Activated T-cell treated with anti-CD3 and anti-CD28 coated beads, Interleukin-2, amount 50 U/mL, for 4 hours (primary cell): ENCODE measurements around the gene GRK3. TPM values are rescaled to one million over a fixed set of nuclear protein-coding genes. Genes with fewer than 3 reads are reported as not detected.
"Not testable (repeated sequence)": the region's sequence is repeated elsewhere in the genome, so short reads cannot be mapped to it uniquely, and the experiment has no call there.

Source experiments
- ATAC-seq, 2 donors: fragments of 200-7000 bp; cut with Tn5 transposase; one replicate each; pipeline ENCODE4 v1.10.0; 2021
- DNase-seq: peaks from one replicate; pipeline ENCODE4 v3.0.0-alpha.2; 2020
- H3K27me3 Mint-ChIP-seq: one replicate; pipeline ENCODE4 v1.8.0; 2021; ENCODE audit warnings: low read depth, mixed read lengths
- H3K36me3 Mint-ChIP-seq: one replicate; pipeline ENCODE4 v1.8.0; 2022; ENCODE audit warnings: mixed read lengths; ENCODE audit not compliant: insufficient read depth
- H3K4me1 Mint-ChIP-seq: one replicate; pipeline ENCODE4 v1.8.0; 2021; ENCODE audit warnings: low read depth, mixed read lengths
- H3K4me3 Mint-ChIP-seq: one replicate; pipeline ENCODE4 v1.8.0; 2021; ENCODE audit warnings: mild to moderate bottlenecking, moderate library complexity, mixed read lengths
- H3K9me3 Mint-ChIP-seq: one replicate; pipeline ENCODE4 v1.8.0; 2021; ENCODE audit warnings: mixed read lengths
- total RNA-seq, 3 donors: library from RNA; stranded (reverse); gene quantifications; one replicate each; pipeline ENCODE4 v1.2.1, GENCODE V29; 2021

Gene GRK3
- total RNA-seq, 3 donors from 2014 or later, result 5.2 to 6.7 (median 5.3) TPM

DNA sequence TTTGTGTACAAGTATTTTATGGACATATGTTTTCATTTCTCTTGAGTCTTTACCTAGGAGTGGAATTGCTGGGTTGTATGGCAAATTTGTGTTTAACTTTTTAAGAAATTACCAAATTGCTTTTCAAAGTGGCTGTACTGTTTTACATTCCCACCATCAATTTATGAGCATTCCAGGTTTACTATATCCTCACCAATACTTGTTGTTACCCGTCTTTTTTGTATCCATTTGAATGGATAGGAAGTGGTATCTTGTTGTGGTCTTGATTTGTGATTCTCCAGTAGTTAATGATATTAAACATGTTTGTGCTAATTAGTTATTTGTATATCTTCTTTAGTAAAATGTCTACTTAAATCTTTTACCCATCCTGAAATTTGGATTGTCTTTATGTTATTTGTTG, 46.8 kb downstream of the GRK3 start:
- not testable (repeated sequence) for H3K9me3 Mint-ChIP-seq, H3K27me3 Mint-ChIP-seq, H3K36me3 Mint-ChIP-seq, H3K4me3 Mint-ChIP-seq, H3K4me1 Mint-ChIP-seq, ATAC-seq, DNase-seq

DNA sequence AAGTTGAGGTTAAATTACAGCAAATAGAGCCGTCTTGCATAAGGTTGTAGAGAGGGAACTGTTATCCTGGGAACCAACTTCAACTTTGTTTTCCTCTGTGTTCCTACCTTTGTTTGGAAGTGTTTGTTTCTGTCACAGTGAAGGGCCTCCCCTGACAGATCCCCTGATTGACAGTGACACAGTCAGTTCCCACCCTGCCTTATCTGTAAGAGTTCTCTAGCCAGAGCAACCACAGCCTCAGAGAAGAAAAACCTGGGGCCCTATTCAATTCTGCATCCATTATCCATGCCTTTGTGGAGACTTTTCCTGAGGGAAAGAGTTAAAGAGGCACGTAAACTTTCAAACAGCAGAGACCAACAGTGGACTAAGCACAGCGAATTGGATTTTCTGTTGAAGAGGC, 48.7 kb downstream of the GRK3 start:
- not testable (repeated sequence) for H3K36me3 Mint-ChIP-seq, ATAC-seq, H3K9me3 Mint-ChIP-seq, H3K4me3 Mint-ChIP-seq, H3K27me3 Mint-ChIP-seq, DNase-seq, H3K4me1 Mint-ChIP-seq

DNA sequence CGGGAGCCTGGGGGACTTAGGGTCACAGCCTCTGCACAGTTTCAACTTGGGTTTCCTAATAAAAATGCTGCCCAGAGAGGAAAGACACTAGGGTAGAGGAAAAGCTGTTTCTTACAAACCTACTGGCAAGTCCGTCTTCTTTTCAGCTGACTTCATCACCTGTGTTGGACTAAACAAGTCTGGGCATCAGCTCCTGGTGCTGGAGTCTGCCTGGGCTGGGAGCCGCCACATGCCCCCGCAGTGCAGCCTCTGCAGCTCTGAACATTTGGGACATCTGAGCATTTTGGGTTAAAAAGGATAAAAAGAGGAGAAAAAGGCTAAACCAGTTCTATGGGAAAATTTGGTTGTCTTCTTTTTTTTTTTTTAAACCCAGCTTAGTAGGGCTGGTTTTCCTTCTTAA, 49.1 kb downstream of the GRK3 start:
- not testable (repeated sequence) for H3K4me3 Mint-ChIP-seq, ATAC-seq, H3K9me3 Mint-ChIP-seq, H3K4me1 Mint-ChIP-seq, H3K27me3 Mint-ChIP-seq, H3K36me3 Mint-ChIP-seq, DNase-seq

DNA sequence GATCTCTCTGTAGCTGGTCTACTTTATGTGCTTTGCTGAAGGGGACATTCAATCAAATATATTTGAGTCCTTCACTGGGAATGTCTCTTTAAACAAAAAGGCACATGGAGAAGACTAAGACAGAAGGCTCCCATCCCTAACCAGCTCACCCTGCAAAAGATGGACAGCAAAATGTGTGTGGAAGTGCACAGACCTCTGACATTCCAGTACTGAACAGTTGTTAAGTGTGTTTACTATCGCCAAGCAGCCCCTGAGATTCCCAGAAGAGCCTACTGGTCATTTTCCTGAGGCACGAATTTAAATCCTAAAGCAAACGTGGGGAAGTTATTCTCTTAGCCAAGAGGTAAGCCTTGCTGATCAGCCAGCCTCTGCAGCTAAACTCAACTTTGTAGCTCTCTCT, 50.3 kb downstream of the GRK3 start:
- ATAC-seq, H3K4me1 Mint-ChIP-seq, H3K4me3 Mint-ChIP-seq, DNase-seq, H3K27me3 Mint-ChIP-seq, H3K9me3 Mint-ChIP-seq, H3K36me3 Mint-ChIP-seq: not testable (repeated sequence)

DNA sequence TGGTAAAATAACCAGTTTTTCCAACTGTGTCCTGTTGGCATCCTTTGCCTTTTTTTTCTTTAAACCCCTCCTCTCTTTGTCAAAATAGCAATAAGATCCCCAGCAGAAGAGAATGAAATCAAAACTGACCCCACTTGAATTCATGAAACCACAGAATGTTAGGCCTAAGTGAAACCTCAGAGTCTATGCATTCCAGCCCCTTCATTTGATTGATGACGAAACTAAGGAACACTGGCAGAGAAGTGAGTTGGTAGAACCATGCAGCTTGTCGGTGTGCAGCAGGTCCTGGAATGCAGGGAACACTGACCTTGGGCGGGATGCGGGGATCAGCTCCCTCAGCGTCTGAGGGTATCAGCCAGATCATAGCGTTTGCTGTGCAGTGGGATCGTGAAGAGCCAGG, 57.5 kb downstream of the GRK3 start:
- H3K4me1 Mint-ChIP-seq, result peaks cover 6% of the 10 kb centered on the region

DNA sequence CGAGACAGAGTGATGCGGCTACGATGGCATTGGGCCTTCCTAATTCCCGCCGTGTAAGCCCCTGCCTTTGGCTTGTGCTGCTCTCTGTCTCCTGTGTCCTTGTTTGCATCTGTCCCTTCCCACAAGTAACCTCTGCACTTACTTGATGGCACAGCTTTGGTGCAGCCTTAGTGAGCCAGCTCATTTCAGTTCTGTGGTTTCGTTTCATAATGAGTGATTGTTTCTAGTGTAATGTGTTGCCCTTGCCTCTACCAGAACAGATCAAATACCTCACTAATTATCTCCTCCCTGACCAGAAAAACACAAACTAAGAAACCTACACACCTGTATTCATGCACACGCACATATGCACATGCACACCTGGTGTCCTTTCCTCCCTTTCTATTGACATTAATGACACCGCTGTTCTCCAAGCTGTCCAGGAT, 58.8 kb downstream of the GRK3 start:
- peaks cover 2% of the 10 kb centered on the region for H3K36me3 Mint-ChIP-seq

More for the DNA sequence above, 57.5 kb downstream of the GRK3 start:
- no peaks in the 10 kb centered on the region for H3K9me3 Mint-ChIP-seq
- peaks cover 2% of the 10 kb centered on the region for H3K36me3 Mint-ChIP-seq
- H3K27me3 Mint-ChIP-seq, result peaks cover 10% of the 10 kb centered on the region
- ATAC-seq, result no peak
- DNase-seq, result no peak
- no peak overlapping the region for H3K4me3 Mint-ChIP-seq

DNA sequence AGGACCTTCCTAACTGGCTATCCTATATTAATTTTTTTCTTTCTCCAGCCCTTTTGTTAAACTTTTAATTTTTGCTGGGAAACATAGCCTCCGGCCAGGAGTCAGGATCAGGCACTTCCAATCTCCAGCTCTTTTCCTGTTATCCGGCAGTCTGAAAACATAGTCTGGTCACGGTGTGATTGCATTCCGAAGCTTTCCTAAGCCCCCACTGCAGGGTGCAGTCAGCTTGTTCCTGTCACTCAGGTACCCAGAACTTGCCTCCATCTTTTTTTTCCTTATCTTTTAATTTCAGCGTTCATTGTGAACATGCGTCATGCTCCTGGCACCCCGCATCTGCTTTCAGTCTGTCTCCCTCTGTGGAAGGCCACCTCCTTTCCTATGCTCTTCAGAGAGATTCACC, 59.4 kb downstream of the GRK3 start:
- peaks cover 2% of the 10 kb centered on the region for H3K36me3 Mint-ChIP-seq
- H3K9me3 Mint-ChIP-seq, result no peaks in the 10 kb centered on the region

More for the DNA sequence above, 58.8 kb downstream of the GRK3 start:
- ATAC-seq (peak; percentile 48 to 69), DNase-seq (no peak)
- Mint-ChIP-seq H3K9me3 (no peaks in the 10 kb centered on the region), H3K4me1 (peaks cover 6% of the 10 kb centered on the region), H3K4me3 (no peak overlapping the region), H3K27me3 (peaks cover 10% of the 10 kb centered on the region)

DNA sequence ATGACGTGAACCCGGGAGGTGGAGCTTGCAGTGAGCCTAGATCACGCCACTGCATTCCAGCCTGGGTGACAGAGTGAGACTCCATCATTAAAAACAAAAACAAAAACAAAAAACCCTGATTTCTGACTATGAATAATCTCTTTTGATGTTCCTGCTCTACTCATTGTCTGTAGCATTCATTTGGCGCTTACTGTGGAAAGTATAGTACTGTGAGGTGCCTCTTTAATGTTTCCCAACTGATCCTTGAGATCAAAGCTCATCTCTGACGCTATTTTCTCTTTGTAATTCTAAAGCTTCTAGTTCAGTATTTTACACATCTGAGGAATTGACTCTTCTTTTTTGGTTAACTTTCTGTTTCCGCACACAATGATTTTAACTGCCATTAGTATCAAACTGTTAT, 60.0 kb downstream of the GRK3 start:
- H3K4me1 Mint-ChIP-seq, result peaks cover 6% of the 10 kb centered on the region
- no peak for DNase-seq
- H3K9me3 Mint-ChIP-seq, result no peaks in the 10 kb centered on the region
- ATAC-seq, result peak in 1 of 2 donors; percentile 18
- peaks cover 2% of the 10 kb centered on the region for H3K36me3 Mint-ChIP-seq
- no peak overlapping the region for H3K4me3 Mint-ChIP-seq
- H3K27me3 Mint-ChIP-seq, result peaks cover 10% of the 10 kb centered on the region

More for the DNA sequence above, 59.4 kb downstream of the GRK3 start:
- no peak for DNase-seq
- Mint-ChIP-seq H3K4me1 (peaks cover 6% of the 10 kb centered on the region), H3K4me3 (no peak overlapping the region), H3K27me3 (peaks cover 10% of the 10 kb centered on the region)
- ATAC-seq, result no peak

DNA sequence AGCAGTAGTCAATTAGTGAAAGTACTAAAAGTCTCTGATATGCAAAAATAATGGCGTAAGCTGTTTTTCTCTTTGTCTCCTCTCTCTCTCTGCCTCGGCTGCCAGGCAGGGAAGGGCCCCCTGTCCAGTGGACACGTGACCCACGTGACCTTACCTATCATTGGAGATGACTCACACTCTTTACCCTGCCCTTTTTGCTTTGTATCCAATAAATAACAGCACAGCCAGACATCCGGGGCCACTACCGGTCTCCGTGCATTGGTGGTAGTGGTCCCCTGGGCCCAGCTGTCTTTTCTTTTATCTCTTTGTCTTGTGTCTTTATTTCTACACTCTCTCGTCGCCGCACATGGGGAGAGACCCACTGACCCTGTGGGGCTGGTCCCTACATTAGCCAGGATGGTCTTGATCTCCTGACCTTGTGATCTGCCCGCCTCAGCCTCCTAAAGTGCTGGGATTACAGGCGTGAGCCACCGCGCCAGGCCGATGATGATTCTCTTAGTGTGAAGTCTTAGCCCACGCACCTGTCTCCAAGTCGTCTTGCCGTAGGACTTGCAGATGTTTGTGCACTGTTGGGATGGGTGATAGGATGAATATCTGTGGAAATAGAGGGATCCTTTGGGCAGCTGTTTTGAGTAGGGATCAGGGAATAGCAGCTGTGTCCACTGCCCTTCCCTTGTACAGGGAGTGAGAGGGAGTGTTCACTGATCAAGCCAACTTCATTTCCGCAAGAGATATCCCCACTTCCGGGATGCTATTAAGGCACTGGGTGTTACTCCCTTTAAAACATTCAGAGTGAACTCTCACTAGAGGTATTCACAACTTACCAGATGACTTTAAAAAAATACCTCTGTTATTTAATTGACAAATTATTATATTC, 61.5 kb downstream of the GRK3 start:
- not testable (repeated sequence) for H3K4me1 Mint-ChIP-seq, DNase-seq, ATAC-seq, H3K36me3 Mint-ChIP-seq, H3K9me3 Mint-ChIP-seq, H3K27me3 Mint-ChIP-seq, H3K4me3 Mint-ChIP-seq

DNA sequence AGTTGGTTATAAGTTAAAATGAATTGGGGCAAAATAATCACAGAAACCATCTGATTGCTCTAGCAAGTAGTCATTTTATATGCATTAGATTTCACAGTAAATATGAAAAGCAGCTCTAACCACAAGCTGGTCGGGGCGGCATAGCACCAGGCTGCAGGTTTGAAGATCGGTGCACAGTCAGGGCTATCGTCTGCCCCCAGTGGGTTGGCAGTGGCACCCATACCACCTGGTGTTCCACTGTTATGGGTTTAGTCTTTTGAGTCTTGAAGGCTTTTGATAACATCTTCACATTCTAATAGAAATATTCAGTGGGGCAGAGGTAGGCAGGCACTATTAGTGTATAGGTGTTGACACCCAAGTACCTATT, 62.1 kb downstream of the GRK3 start:
- peaks cover 6% of the 10 kb centered on the region for H3K4me1 Mint-ChIP-seq

DNA sequence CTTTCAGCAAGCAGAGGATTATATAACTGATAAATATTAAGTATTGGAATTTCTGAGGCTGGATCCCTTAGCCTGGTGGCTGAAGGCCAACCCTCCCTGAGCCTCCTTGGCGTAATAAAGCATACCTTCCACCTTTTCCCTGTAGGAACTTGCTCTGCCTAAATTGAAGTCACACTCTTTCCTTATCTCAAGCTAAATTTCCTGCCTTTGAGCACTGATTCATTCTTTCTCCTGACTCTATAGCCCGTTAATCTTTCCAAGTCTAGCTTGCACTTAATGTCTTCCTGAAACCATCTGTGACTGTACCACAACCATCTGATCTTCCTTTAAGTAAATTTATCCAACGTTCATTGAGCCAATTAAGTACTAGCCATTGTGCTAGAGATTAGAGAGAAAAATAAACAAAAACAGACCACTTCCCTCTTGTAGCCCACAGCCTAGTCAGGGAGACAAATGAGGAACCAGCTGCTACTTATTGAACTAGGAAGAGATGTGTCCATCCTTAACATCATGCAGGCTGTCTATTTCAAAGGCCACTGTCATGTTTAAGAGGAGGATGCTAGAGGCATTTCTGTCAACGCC, 62.9 kb downstream of the GRK3 start:
- H3K9me3 Mint-ChIP-seq, result no peaks in the 10 kb centered on the region

More for the DNA sequence above, 62.1 kb downstream of the GRK3 start:
- Mint-ChIP-seq H3K9me3 (no peaks in the 10 kb centered on the region), H3K4me3 (no peak overlapping the region), H3K36me3 (peaks cover 2% of the 10 kb centered on the region), H3K27me3 (peaks cover 8% of the 10 kb centered on the region)
- DNase-seq (no peak), ATAC-seq (no peak)

DNA sequence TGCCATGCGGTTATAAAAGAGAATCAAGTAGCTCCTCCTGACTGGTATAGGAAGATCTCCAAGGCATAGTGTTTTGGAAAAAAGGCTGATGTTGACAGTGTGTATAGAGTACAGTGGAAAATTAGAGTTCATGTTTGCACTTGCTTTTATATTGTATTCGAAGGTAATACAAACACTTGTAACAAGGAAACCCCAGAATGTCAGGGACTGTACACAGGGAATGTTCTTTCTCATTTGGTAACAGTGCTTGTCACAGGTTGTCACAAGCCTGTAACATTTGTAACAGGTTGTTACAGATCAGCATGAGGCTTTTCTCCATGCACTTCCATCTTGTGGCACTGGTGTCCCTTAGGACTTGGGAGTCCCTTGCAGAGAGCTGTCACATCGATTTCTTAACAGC, 64.0 kb downstream of the GRK3 start:
- no peak for DNase-seq
- Mint-ChIP-seq H3K27me3 (peaks cover 4% of the 10 kb centered on the region), H3K4me3 (no peak overlapping the region), H3K4me1 (peaks cover 3% of the 10 kb centered on the region), H3K36me3 (peaks cover 1% of the 10 kb centered on the region), H3K9me3 (no peaks in the 10 kb centered on the region)
- no peak for ATAC-seq

More for the DNA sequence above, 62.9 kb downstream of the GRK3 start:
- DNase-seq (no peak), ATAC-seq (no peak)
- Mint-ChIP-seq H3K36me3 (peaks cover 2% of the 10 kb centered on the region), H3K4me3 (no peak overlapping the region), H3K4me1 (peaks cover 6% of the 10 kb centered on the region), H3K27me3 (peaks cover 8% of the 10 kb centered on the region)

DNA sequence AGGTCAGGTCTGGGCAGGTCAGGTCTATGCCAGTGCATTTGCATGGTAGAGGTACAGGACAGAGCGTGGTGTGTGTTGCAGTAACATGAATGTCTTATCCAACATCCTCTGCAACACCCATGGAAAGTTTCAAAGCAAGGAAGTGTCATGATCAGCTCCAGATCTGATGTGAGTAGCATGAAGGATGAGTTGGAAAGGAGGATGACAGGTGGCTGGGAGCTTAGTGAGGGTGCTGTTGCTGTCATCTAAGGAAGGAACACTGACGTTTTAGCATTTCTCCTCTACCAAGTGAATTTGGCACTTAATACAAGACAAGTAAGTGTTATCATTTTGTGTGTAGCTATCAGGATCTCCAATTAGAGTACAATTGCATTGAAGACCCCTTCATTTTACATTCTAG, 65.1 kb downstream of the GRK3 start:
- no peak for DNase-seq
- no peaks in the 10 kb centered on the region for H3K36me3 Mint-ChIP-seq
- H3K9me3 Mint-ChIP-seq, result no peaks in the 10 kb centered on the region
- ATAC-seq, result no peak
- H3K4me1 Mint-ChIP-seq, result no peaks in the 10 kb centered on the region
- no peak overlapping the region for H3K4me3 Mint-ChIP-seq
- H3K27me3 Mint-ChIP-seq, result no peaks in the 10 kb centered on the region

DNA sequence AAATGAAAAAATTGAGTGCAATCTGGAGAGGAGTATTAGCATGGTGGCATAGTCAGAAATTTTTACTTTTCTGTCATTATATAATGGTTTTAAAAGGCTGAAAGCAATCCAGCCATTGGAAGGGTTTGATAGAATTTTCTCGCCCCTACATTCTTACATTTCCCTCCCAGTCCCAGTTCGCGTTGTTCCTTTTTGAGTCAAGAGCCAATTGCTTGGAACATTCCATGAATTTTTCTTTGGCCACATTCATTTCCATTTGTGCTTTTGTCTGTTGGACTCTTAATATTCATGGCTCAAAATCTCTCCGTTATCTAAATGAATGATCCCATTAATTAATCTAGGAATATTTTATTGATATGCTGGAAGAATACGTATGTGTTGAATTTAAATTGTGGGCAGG, 66.0 kb downstream of the GRK3 start:
- H3K36me3 Mint-ChIP-seq, result no peaks in the 10 kb centered on the region
- ATAC-seq, result no peak
- H3K4me3 Mint-ChIP-seq, result no peak overlapping the region
- H3K4me1 Mint-ChIP-seq, result no peaks in the 10 kb centered on the region
- H3K27me3 Mint-ChIP-seq, result no peaks in the 10 kb centered on the region
- no peaks in the 10 kb centered on the region for H3K9me3 Mint-ChIP-seq
- DNase-seq, result no peak

DNA sequence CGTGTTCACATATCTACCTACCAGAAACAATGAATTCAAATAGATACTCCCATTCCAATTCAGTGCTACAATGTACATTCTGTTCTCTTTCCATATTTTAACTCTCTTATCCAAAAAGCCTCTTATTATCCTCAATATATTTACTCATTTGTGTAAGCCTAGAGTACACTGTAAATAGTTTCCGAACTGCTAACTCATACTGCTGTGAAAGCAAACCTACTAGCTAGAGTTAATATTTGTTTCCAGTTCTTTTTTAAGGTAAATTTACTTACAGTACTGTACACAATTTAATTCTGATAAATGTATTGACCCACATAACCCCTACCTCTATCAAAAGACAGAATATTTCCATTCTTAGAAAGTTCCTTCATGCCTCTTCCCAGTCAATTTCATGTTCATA, 71.8 kb downstream of the GRK3 start:
- H3K4me1 Mint-ChIP-seq, result no peaks in the 10 kb centered on the region
- H3K9me3 Mint-ChIP-seq, result no peaks in the 10 kb centered on the region
- peaks cover 1% of the 10 kb centered on the region for H3K36me3 Mint-ChIP-seq
- ATAC-seq (no peak), DNase-seq (no peak)
- no peak overlapping the region for H3K4me3 Mint-ChIP-seq
- H3K27me3 Mint-ChIP-seq, result peaks cover 2% of the 10 kb centered on the region
